HCT116 (cell line): ENCODE measurements around the gene LAMC2. TPM values are rescaled to one million over a fixed set of nuclear protein-coding genes. Genes with fewer than 3 reads are reported as not detected.
A peak's percentile ranks its signal among the peaks of the same experiment; 100 is the strongest.

Experiments used
- ATAC-seq: fragments of 200-7000 bp; cut with Tn5 transposase; 2 replicates; pipeline ENCODE4 v1.9.1; 2020; ENCODE audit warnings: mild to moderate bottlenecking, moderate library complexity
- BruUV-seq: library from RNA; stranded (reverse); fragments of 400-500 nt; replicated peaks from 2 replicates; lab custom pipeline; 2021; lab: Mats Ljungman, UMichigan
- CTCF ChIA-PET: fragments of 300-600 bp; sonication (Branson Sonifier 250); formaldehyde crosslinking; loops from one replicate; lab custom pipeline; 2021; ENCODE audit warnings: antibody characterized with exemption; lab: Charles Lee
- POLR2A ChIA-PET: fragments of 300-600, 350-600 bp; sonication (Branson Sonifier 250); formaldehyde crosslinking; loops from one replicate; lab custom pipeline; 2021; ENCODE audit warnings: antibody characterized with exemption; lab: Charles Lee
- RAD21 ChIA-PET, 2 experiments: fragments of 300-600 bp; sonication (Branson Sonifier 250); formaldehyde crosslinking; loops; one replicate each; lab custom pipeline; 2023; ENCODE audit warnings: low total read pairs in 2 of 2; ENCODE audit not compliant: uncharacterized antibody in 2 of 2, unreplicated experiment in 2 of 2, low non-redundant PET in 1 of 2; lab: Charles Lee
- DNase-seq: peaks from one replicate; pipeline ENCODE4 v3.0.0-alpha.2; 2010; ENCODE audit warnings: low read depth, low spot score
- H2AFZ ChIP-seq: fragments of 200-600 bp; shearing (Covaris generic), sonication (generic); 2 replicates; pipeline ENCODE4 v1.6.1; 2017; ENCODE audit warnings: low read depth, mixed run types, mixed read lengths, antibody characterized with exemption, low read length; ENCODE audit not compliant: poor library complexity, severe bottlenecking
- H3K27ac ChIP-seq: 2 replicates; pipeline ENCODE4 v1.5.1; 2012; ENCODE audit warnings: low read depth, low read length
- H3K27me3 ChIP-seq: fragments of 200-600 bp; sonication (generic); 2 replicates; pipeline ENCODE4 v1.6.1; 2016; ENCODE audit warnings: mixed run types, low read length, mixed read lengths; ENCODE audit not compliant: insufficient read depth
- H3K36me3 ChIP-seq, 2 experiments: fragments of 200-500 bp in 1 of 2; fragments of 200-600 bp in 1 of 2; sonication (Bioruptor generic) in 1 of 2; sonication (generic) in 1 of 2; 2 replicates each; pipeline versions ENCODE4 v1.5.1 to v1.6.1; 2014 to 2016; ENCODE audit warnings: low read length in 2 of 2, inconsistent platforms in 1 of 2, mixed read lengths in 1 of 2, mixed run types in 1 of 2; ENCODE audit not compliant: insufficient read depth in 2 of 2, control insufficient read depth in 1 of 2
- H3K4me1 ChIP-seq, 2 experiments: fragments of 200-600 bp in 1 of 2; sonication (generic) in 1 of 2; 2 replicates each; pipeline versions ENCODE4 v1.5.1 to v1.6.1; 2012 to 2017; ENCODE audit warnings: low read length in 2 of 2, inconsistent platforms in 1 of 2, mild to moderate bottlenecking in 1 of 2, mixed read lengths in 1 of 2, mixed run types in 1 of 2, moderate library complexity in 1 of 2; ENCODE audit not compliant: insufficient read depth in 2 of 2, control insufficient read depth in 1 of 2
- H3K4me2 ChIP-seq: fragments of 200-600 bp; sonication (generic); 2 replicates; pipeline ENCODE4 v1.6.1; 2017; ENCODE audit warnings: mixed run types, low read length, mixed read lengths
- H3K4me3 ChIP-seq, 2 experiments: fragments of 200-600 bp in 1 of 2; sonication (generic) in 1 of 2; replicated peaks in 1 of 2; 2 replicates each; pipeline ENCODE4 v1.5.1; 2011 to 2016; ENCODE audit warnings: low read length in 2 of 2, control low read depth in 1 of 2, low read depth in 1 of 2, mild to moderate bottlenecking in 1 of 2, mixed read lengths in 1 of 2, mixed run types in 1 of 2
- H3K79me2 ChIP-seq: fragments of 200-600 bp; sonication (generic); 2 replicates; pipeline ENCODE4 v1.6.1; 2017; ENCODE audit warnings: mild to moderate bottlenecking, mixed run types, low read length, moderate library complexity, mixed read lengths; ENCODE audit not compliant: insufficient read depth
- H3K9ac ChIP-seq: fragments of 200-600 bp; sonication (generic); 2 replicates; pipeline ENCODE4 v1.6.1; 2016; ENCODE audit warnings: low read length, mixed read lengths
- H3K9me2 ChIP-seq: fragments of 200-600 bp; sonication (generic), shearing (Covaris generic); 2 replicates; pipeline ENCODE4 v1.6.1; 2017; ENCODE audit warnings: mixed run types, mild to moderate bottlenecking, moderate library complexity; ENCODE audit not compliant: insufficient read depth
- H3K9me3 ChIP-seq, 2 experiments: fragments of 200-500 bp in 1 of 2; fragments of 200-600 bp in 1 of 2; sonication (Bioruptor generic) in 1 of 2; sonication (generic) in 1 of 2; 2 replicates each; pipeline ENCODE4 v1.6.1; 2014 to 2017; ENCODE audit warnings: low read length in 2 of 2, mixed read lengths in 2 of 2, inconsistent platforms in 1 of 2, low read depth in 1 of 2, mild to moderate bottlenecking in 1 of 2, mixed run types in 1 of 2, moderate library complexity in 1 of 2; ENCODE audit not compliant: control insufficient read depth in 1 of 2, insufficient read depth in 1 of 2
- H4K20me1 ChIP-seq: fragments of 200-600 bp; sonication (generic), shearing (Covaris generic); 2 replicates; pipeline ENCODE4 v1.6.1; 2017; ENCODE audit warnings: mixed run types, mild to moderate bottlenecking, moderate library complexity; ENCODE audit not compliant: insufficient read depth
- CEBPB ChIP-seq: IDR thresholded peaks from 2 replicates; pipeline ENCODE4 v1.6.1; 2012; ENCODE audit warnings: low read depth
- EZH2phosphoT487 ChIP-seq: fragments of 200-600 bp; IDR thresholded peaks from 2 replicates; pipeline ENCODE4 v1.6.1; 2018; ENCODE audit warnings: antibody characterized with exemption, borderline replicate concordance
- FOSL1 ChIP-seq: IDR thresholded peaks from 2 replicates; pipeline ENCODE4 v1.6.1; 2012; ENCODE audit warnings: low read depth
- JUND ChIP-seq: IDR thresholded peaks from 2 replicates; pipeline ENCODE4 v1.6.1; 2012
- REST ChIP-seq: IDR thresholded peaks from 2 replicates; pipeline ENCODE4 v1.6.1; 2012; ENCODE audit warnings: low read depth
- SP1 ChIP-seq: IDR thresholded peaks from 2 replicates; pipeline ENCODE4 v1.6.1; 2012; ENCODE audit warnings: low read depth
- TCF7L2 ChIP-seq: IDR thresholded peaks from 2 replicates; pipeline ENCODE4 v1.7.0; 2011; ENCODE audit warnings: borderline replicate concordance, inconsistent platforms; ENCODE audit not compliant: insufficient read depth, insufficient read length; ENCODE audit errors: extremely low read depth
- ZFX ChIP-seq: fragments of 450-650 bp; IDR thresholded peaks from 2 replicates; pipeline ENCODE4 v1.6.1; 2017
- intact Hi-C: fragments of 100-400 bp; cut with micrococcal nuclease; formaldehyde crosslinking; loops from 2 replicates; pipeline ENCODE4 v1.10.0; 2022
- total RNA-seq: library from RNA; stranded (reverse); gene quantifications from one replicate; pipeline ENCODE4 v1.2.1, GENCODE V29; 2021; ENCODE audit not compliant: unreplicated experiment
- TF ChIP-seq, protein P1 (sequence below): IDR thresholded peaks from 2 replicates; pipeline ENCODE4 v1.6.1; 2012

Gene LAMC2
- total RNA-seq, 1 experiment from 2014 or later = 22.2 TPM

GRCh38 chr1:183206538-183207122 is 20.6 kb downstream of the LAMC2 start:
- ATAC-seq (no peak), DNase-seq (no peak)
- Histone ChIP-seq H3K9ac (no peak overlapping the region), H2AFZ (no peak overlapping the region), H3K79me2 (no peaks in the 10 kb centered on the region), H3K4me3 (no peak overlapping the region), H3K4me2 (no peak overlapping the region), H3K36me3 (no peaks in the 10 kb centered on the region), H3K27me3 (no peaks in the 10 kb centered on the region), H3K4me1 (peaks cover 4 to 15% of the 10 kb centered on the region in 2 experiments; a peak in 3 of 4 replicates), H3K27ac (no peak overlapping the region), H3K9me2 (no peaks in the 10 kb centered on the region), H4K20me1 (no peaks in the 10 kb centered on the region), H3K9me3 (no peaks in the 10 kb centered on the region)
- ChIA-PET CTCF (no interaction called here), POLR2A (no interaction called here), RAD21 (no interaction called here)
- no TSS peak for BruUV-seq
- TF ChIP-seq ZFX (no peak), TCF7L2 (no peak)
- intact Hi-C loops = no loop called here

- TF ChIP-seq, protein P1, sequence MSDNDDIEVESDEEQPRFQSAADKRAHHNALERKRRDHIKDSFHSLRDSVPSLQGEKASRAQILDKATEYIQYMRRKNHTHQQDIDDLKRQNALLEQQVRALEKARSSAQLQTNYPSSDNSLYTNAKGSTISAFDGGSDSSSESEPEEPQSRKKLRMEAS = peak; percentile 46; the same call in 1 of the 2 replicates
- peak; percentile 40; the same call in 1 of the 2 replicates for TF ChIP-seq SP1
- peak; percentile 70 for TF ChIP-seq FOSL1
- TF ChIP-seq EZH2phosphoT487 = no peak
- no peak for TF ChIP-seq REST
- peak; percentile 51; the same call in 1 of the 2 replicates for TF ChIP-seq JUND
- TF ChIP-seq CEBPB = peak; percentile 77
- intact Hi-C loops = no loop called here
Measured at GRCh38 chr1:183209533-183210158, 23.6 kb downstream of the LAMC2 start.

More at GRCh38 chr1:183209533-183210158, 23.6 kb downstream of the LAMC2 start:
- peak; percentile 51 for DNase-seq
- RAD21 ChIA-PET = no interaction called here
- POLR2A ChIA-PET = interaction anchor here (1.1 to 1.2 kb wide), 2 partner anchors 14 to 16 kb away, joined by 3 read pairs; no protein-coding TSS in a partner anchor
- Histone ChIP-seq H4K20me1 (no peaks in the 10 kb centered on the region), H3K9me2 (no peaks in the 10 kb centered on the region), H2AFZ (no peak overlapping the region), H3K4me3 (no peak overlapping the region), H3K79me2 (no peaks in the 10 kb centered on the region), H3K9me3 (no peaks in the 10 kb centered on the region), H3K36me3 (no peaks in the 10 kb centered on the region), H3K4me1 (peaks cover 4 to 15% of the 10 kb centered on the region in 2 experiments; a peak in 3 of 4 replicates), H3K9ac (no peak overlapping the region), H3K4me2 (peak overlapping the region; percentile 59), H3K27ac (no peak overlapping the region), H3K27me3 (no peaks in the 10 kb centered on the region)
- no TSS peak for BruUV-seq
- CTCF ChIA-PET = interaction anchor here (1.9 kb wide), 1 partner anchor 18 kb away, joined by 8 read pairs; no protein-coding TSS in a partner anchor
- ATAC-seq = peak; percentile 89
